K562 (cell line): ENCODE measurements around the gene GPR153. TPM values are rescaled to one million over a fixed set of nuclear protein-coding genes. Genes with fewer than 3 reads are reported as not detected.

ENCODE experiments used
- BCOR ChIP-seq: fragments of 450-650 bp; IDR thresholded peaks from 2 replicates; pipeline ENCODE4 v1.6.1; 2016
- CBX5 ChIP-seq: IDR thresholded peaks from 2 replicates; pipeline ENCODE4 v1.6.1; 2014; ENCODE audit warnings: low read depth, borderline replicate concordance
- CHD1 ChIP-seq: fragments of 200-600 bp; sonication (generic); IDR thresholded peaks from one replicate; pipeline ENCODE4 v1.6.1; 2012; ENCODE audit warnings: mild to moderate bottlenecking, moderate library complexity, low read length, inconsistent platforms
- CUX1 ChIP-seq: fragments of 200-800 bp; sonication (Bioruptor generic); IDR thresholded peaks from 2 replicates; pipeline ENCODE4 v1.6.1; 2016; ENCODE audit warnings: missing genetic modification characterization, missing compliant biosample characterization
- ELK1 ChIP-seq: sonication (generic); formaldehyde crosslinking; IDR thresholded peaks from 2 replicates; pipeline ENCODE4 v1.8.1; 2022; ENCODE audit warnings: missing genetic modification reagents
- FOXA3 ChIP-seq, 2 experiments: fragments of 450-650 bp in 1 of 2; sonication (generic) in 1 of 2; formaldehyde crosslinking; IDR thresholded peaks in 1 of 2; conservative IDR thresholded peaks in 1 of 2; 2 replicates each; pipeline versions ENCODE4 v1.4.0 to v1.8.0; 2020 to 2022; ENCODE audit warnings: mild to moderate bottlenecking in 2 of 2, missing genetic modification reagents in 1 of 2
- HNRNPK ChIP-seq: fragments of 200-400 bp; formaldehyde crosslinking; IDR thresholded peaks from one replicate; pipeline ENCODE4 v1.6.1; 2018; ENCODE audit warnings: mild to moderate bottlenecking, low read depth, low read length; ENCODE audit not compliant: poor library complexity, severe bottlenecking
- MXI1 ChIP-seq: IDR thresholded peaks from 2 replicates; pipeline ENCODE4 v1.6.1; 2011; ENCODE audit warnings: low read depth, mild to moderate bottlenecking, improper control_type of control experiment, low read length
- NCOA4 ChIP-seq: fragments of 450-650 bp; IDR thresholded peaks from 2 replicates; pipeline ENCODE4 v1.6.1; 2018; ENCODE audit warnings: mild to moderate bottlenecking; ENCODE audit not compliant: partially characterized antibody
- NUFIP1 ChIP-seq: fragments of 450-650 bp; IDR thresholded peaks from 2 replicates; pipeline ENCODE4 v1.6.1; 2018; ENCODE audit not compliant: partially characterized antibody
- PREB ChIP-seq: sonication (generic); formaldehyde crosslinking; IDR thresholded peaks from 2 replicates; pipeline ENCODE4 v1.8.1; 2023; ENCODE audit warnings: mild to moderate bottlenecking, missing genetic modification reagents
- PTRF ChIP-seq: fragments of 450-650 bp; IDR thresholded peaks from 2 replicates; pipeline ENCODE4 v1.6.1; 2016; ENCODE audit warnings: mild to moderate bottlenecking, missing genetic modification characterization, missing compliant biosample characterization
- SOX6 ChIP-seq: fragments of 450-650 bp; IDR thresholded peaks from 2 replicates; pipeline ENCODE4 v1.6.1; 2014; ENCODE audit warnings: mild to moderate bottlenecking
- SPI1 ChIP-seq: IDR thresholded peaks from 2 replicates; pipeline ENCODE4 v1.6.1; 2011; ENCODE audit warnings: low read depth, low read length, control low read depth, borderline replicate concordance
- TBL1XR1 ChIP-seq, 2 experiments: IDR thresholded peaks; 2 replicates each; pipeline ENCODE4 v1.6.1; 2012; ENCODE audit warnings: improper control_type of control experiment in 2 of 2, low read length in 2 of 2, mild to moderate bottlenecking in 1 of 2
- TGIF2 ChIP-seq: sonication (generic); formaldehyde crosslinking; IDR thresholded peaks from 2 replicates; pipeline ENCODE4 v1.8.1; 2022; ENCODE audit warnings: mild to moderate bottlenecking, missing genetic modification reagents, moderate library complexity
- TSC22D4 ChIP-seq: fragments of 450-650 bp; IDR thresholded peaks from 2 replicates; pipeline ENCODE4 v1.6.1; 2016; ENCODE audit warnings: missing genetic modification characterization, missing biosample characterization, control low read depth
- USF1 ChIP-seq: sonication (generic); formaldehyde crosslinking; IDR thresholded peaks from 2 replicates; pipeline ENCODE4 v1.9.0; 2022; ENCODE audit warnings: mild to moderate bottlenecking, missing genetic modification reagents
- ZKSCAN1 ChIP-seq: fragments of 150-350 bp; IDR thresholded peaks from 2 replicates; pipeline ENCODE4 v1.6.1; 2016; ENCODE audit warnings: low read depth, low read length
- ZSCAN32 ChIP-seq: fragments of 450-650 bp; formaldehyde crosslinking; IDR thresholded peaks from 2 replicates; pipeline ENCODE4 v1.4.0; 2020; ENCODE audit warnings: mild to moderate bottlenecking, moderate library complexity
- polyA plus RNA-seq, 8 experiments: library from polyadenylated mRNA; depleted of rRNA in 4 of 8; stranded (reverse) in 5 of 8; unstranded in 3 of 8; fragments of >200 nt; fragmentation: Nextera tagmentation in 2 of 8; fragmentation: Illumina TruSeq in 1 of 8; extraction: Ambion mirVana in 2 of 8; extraction: Trizol in 1 of 8; gene quantifications; 2 replicates each; pipeline versions ENCODE4 v1.2.1 to v1.2.3, GENCODE V29; 2011 to 2014; ENCODE audit warnings: inconsistent platforms in 1 of 8, missing spikeins in 1 of 8
- total RNA-seq, 7 experiments: library from RNA; depleted of rRNA in 6 of 7; stranded (reverse); fragments of >200 nt in 6 of 7; fragmentation: Illumina TruSeq in 2 of 7; extraction: Trizol in 2 of 7; gene quantifications; 2 replicates each; pipeline versions ENCODE4 v1.2.1 to v1.2.3, GENCODE V29; 2011 to 2021; ENCODE audit warnings: low replicate concordance in 1 of 7

The GPR153 gene
- total and polyA plus RNA-seq, 9 of the 15 experiments (the other 6 are each of a cell fraction or from before 2014, with no cell fraction given): 0.01 to 1.5 (median 0.51) TPM

- no peak for TF ChIP-seq CUX1 (CRISPR knock-in tag)
- TF ChIP-seq PTRF: no peak
- TF ChIP-seq CBX5: no peak
- TF ChIP-seq NUFIP1: no peak
- TF ChIP-seq HNRNPK: no peak
- TF ChIP-seq TSC22D4 (tag): no peak
- no peak for TF ChIP-seq NCOA4
- no peak for TF ChIP-seq MXI1
- TF ChIP-seq USF1: no peak
- TF ChIP-seq TBL1XR1 (IDR thresholded peaks at IDR 0.05; ENCODE audit: low read length in 2 of 2): no peak
- no peak for TF ChIP-seq SPI1
- no peak for TF ChIP-seq SOX6
- TF ChIP-seq FOXA3 (CRISPR knock-in tag; conservative IDR thresholded peaks at IDR 0.05 in 1 of 2, IDR thresholded peaks at IDR 0.05 in 1 of 2): no peak
- TF ChIP-seq ZSCAN32 (CRISPR knock-in tag): no peak
- no peak for TF ChIP-seq ZKSCAN1
- no peak for TF ChIP-seq BCOR
- no peak for TF ChIP-seq ELK1
- no peak for TF ChIP-seq TGIF2
- no peak for TF ChIP-seq CHD1
- TF ChIP-seq PREB (CRISPR knock-in tag): no peak
Measured at GRCh38 chr1:6246497-6247467, 14.1 kb downstream of the GPR153 start (continued).
